GM12878 (cell line): ENCODE data around the gene IFNLR1. TPM values are rescaled to one million over a fixed set of nuclear protein-coding genes. Genes with fewer than 3 reads are reported as not detected.

Experiments
- ASH2L ChIP-seq: fragments of 300-600, 200-600 bp; sonication (generic); IDR thresholded peaks from 2 replicates; pipeline ENCODE4 v1.6.1; 2017; ENCODE audit warnings: low read depth, mild to moderate bottlenecking, borderline replicate concordance
- BHLHE40 ChIP-seq, 2 experiments: fragments of 450-650 bp in 1 of 2; IDR thresholded peaks; 2 replicates each; pipeline ENCODE4 v1.6.1; 2011 to 2017; ENCODE audit warnings: low read depth in 2 of 2, borderline replicate concordance in 1 of 2, improper control_type of control experiment in 1 of 2, low read length in 1 of 2, mild to moderate bottlenecking in 1 of 2
- CBX3 ChIP-seq: fragments of 200-600 bp; sonication (generic); IDR thresholded peaks from 2 replicates; pipeline ENCODE4 v1.6.1; 2016; ENCODE audit warnings: low read depth, borderline replicate concordance
- CREB1 ChIP-seq: IDR thresholded peaks from 2 replicates; pipeline ENCODE4 v1.6.1; 2012; ENCODE audit warnings: low read depth, mild to moderate bottlenecking, inconsistent platforms
- CREM ChIP-seq: IDR thresholded peaks from 2 replicates; pipeline ENCODE4 v1.6.1; 2014; ENCODE audit warnings: antibody characterized with exemption, low read depth
- ESRRA ChIP-seq: IDR thresholded peaks from 2 replicates; pipeline ENCODE4 v1.6.1; 2012; ENCODE audit warnings: mild to moderate bottlenecking, low read length, improper control_type of control experiment
- FOS ChIP-seq: IDR thresholded peaks from 3 replicates; pipeline ENCODE4 v1.6.1; 2011; ENCODE audit warnings: borderline replicate concordance; ENCODE audit not compliant: insufficient read length; ENCODE audit errors: extremely low read depth
- FOXK2 ChIP-seq: fragments of 450-650 bp; IDR thresholded peaks from 2 replicates; pipeline ENCODE4 v1.6.1; 2017; ENCODE audit warnings: mild to moderate bottlenecking, moderate library complexity
- IKZF1 ChIP-seq: fragments of 450-650 bp; conservative IDR thresholded peaks from 2 replicates; pipeline ENCODE4 v1.6.1; 2017; ENCODE audit warnings: antibody characterized with exemption, mild to moderate bottlenecking
- MEF2B ChIP-seq: fragments of 450-650 bp; IDR thresholded peaks from 2 replicates; pipeline ENCODE4 v1.6.1; 2018; ENCODE audit warnings: mild to moderate bottlenecking, moderate library complexity; ENCODE audit not compliant: partially characterized antibody, poor library complexity, severe bottlenecking
- MLLT1 ChIP-seq: fragments of 450-650 bp; IDR thresholded peaks from 2 replicates; pipeline ENCODE4 v1.6.1; 2016; ENCODE audit warnings: mild to moderate bottlenecking
- MYC ChIP-seq: IDR thresholded peaks from 2 replicates; pipeline ENCODE4 v1.6.1; 2011; ENCODE audit warnings: mild to moderate bottlenecking, low read length, moderate library complexity, inconsistent platforms; ENCODE audit not compliant: insufficient read depth, insufficient replicate concordance, insufficient read length, severe bottlenecking
- NR2C2 ChIP-seq: IDR thresholded peaks from 2 replicates; pipeline ENCODE4 v1.6.1; 2011; ENCODE audit warnings: borderline replicate concordance, low read depth; ENCODE audit not compliant: control insufficient read depth, insufficient read length
- NRF1 ChIP-seq: conservative IDR thresholded peaks from 2 replicates; pipeline ENCODE4 v1.6.1; 2011; ENCODE audit warnings: mild to moderate bottlenecking, low read depth, low read length, improper control_type of control experiment
- PBX3 ChIP-seq: IDR thresholded peaks from 2 replicates; pipeline ENCODE4 v1.6.1; 2011; ENCODE audit warnings: mild to moderate bottlenecking, low read depth, low read length, moderate library complexity; ENCODE audit not compliant: insufficient replicate concordance
- POLR2AphosphoS2 ChIP-seq: IDR thresholded peaks from 2 replicates; pipeline ENCODE4 v1.6.1; 2011; ENCODE audit warnings: low read depth, mild to moderate bottlenecking, low read length, improper control_type of control experiment, moderate library complexity
- RFX5 ChIP-seq: IDR thresholded peaks from 2 replicates; pipeline ENCODE4 v1.6.1; 2011; ENCODE audit warnings: low read depth, low read length, improper control_type of control experiment
- SIN3A ChIP-seq: IDR thresholded peaks from 2 replicates; pipeline ENCODE4 v1.6.1; 2012; ENCODE audit warnings: low read depth, low read length, improper control_type of control experiment
- SIX5 ChIP-seq: IDR thresholded peaks from 2 replicates; pipeline ENCODE4 v1.6.1; 2011; ENCODE audit warnings: mild to moderate bottlenecking, low read depth, low read length, moderate library complexity; ENCODE audit not compliant: severe bottlenecking
- SREBF2 ChIP-seq: IDR thresholded peaks from 2 replicates; pipeline ENCODE4 v1.6.1; 2012; ENCODE audit warnings: mild to moderate bottlenecking, low read length
- SRF ChIP-seq, 2 experiments: IDR thresholded peaks; 2 replicates each; pipeline ENCODE4 v1.6.1; 2011; ENCODE audit warnings: low read depth in 2 of 2, low read length in 2 of 2, mild to moderate bottlenecking in 1 of 2, moderate library complexity in 1 of 2
- STAT1 ChIP-seq: fragments of 450-650 bp; conservative IDR thresholded peaks from 2 replicates; pipeline ENCODE4 v1.6.1; 2014; ENCODE audit warnings: antibody characterized with exemption, mild to moderate bottlenecking
- TARDBP ChIP-seq: IDR thresholded peaks from 2 replicates; pipeline ENCODE4 v1.6.1; 2016; ENCODE audit warnings: borderline replicate concordance
- polyA plus RNA-seq, 11 experiments: library from polyadenylated mRNA; depleted of rRNA in 4 of 11; unstranded in 6 of 11; stranded (reverse) in 5 of 11; fragments of >200 nt; fragmentation: Nextera tagmentation in 4 of 11; fragmentation: Illumina TruSeq in 1 of 11; extraction: Ambion mirVana in 4 of 11; extraction: Trizol in 1 of 11; gene quantifications; 1 replicate in 1 of 11; 2 replicates in 10 of 11; pipeline versions ENCODE4 v1.2.1 to v1.2.3, GENCODE V29; 2011 to 2016; ENCODE audit warnings: inconsistent platforms in 2 of 11, missing spikeins in 2 of 11, low read depth in 1 of 11
- total RNA-seq, 4 experiments: library from RNA; depleted of rRNA in 3 of 4; stranded (reverse); fragments of >200 nt in 3 of 4; fragmentation: Illumina TruSeq in 1 of 4; extraction: Trizol in 1 of 4; gene quantifications; 2 replicates each; pipeline versions ENCODE4 v1.2.1 to v1.2.3, GENCODE V29; 2013 to 2021
- TF ChIP-seq, protein P1 (sequence below): IDR thresholded peaks from 2 replicates; pipeline ENCODE4 v1.6.1; 2011; ENCODE audit warnings: borderline replicate concordance, low read depth, mild to moderate bottlenecking, moderate library complexity, mixed read lengths, low read length; ENCODE audit not compliant: insufficient read depth; ENCODE audit errors: extremely low read length

The IFNLR1 gene
- total and polyA plus RNA-seq, 10 of the 15 experiments (the other 5 are each of a cell fraction or from before 2014, with no cell fraction given) = 0.31 to 5.6 (median 3.9) TPM

DNA sequence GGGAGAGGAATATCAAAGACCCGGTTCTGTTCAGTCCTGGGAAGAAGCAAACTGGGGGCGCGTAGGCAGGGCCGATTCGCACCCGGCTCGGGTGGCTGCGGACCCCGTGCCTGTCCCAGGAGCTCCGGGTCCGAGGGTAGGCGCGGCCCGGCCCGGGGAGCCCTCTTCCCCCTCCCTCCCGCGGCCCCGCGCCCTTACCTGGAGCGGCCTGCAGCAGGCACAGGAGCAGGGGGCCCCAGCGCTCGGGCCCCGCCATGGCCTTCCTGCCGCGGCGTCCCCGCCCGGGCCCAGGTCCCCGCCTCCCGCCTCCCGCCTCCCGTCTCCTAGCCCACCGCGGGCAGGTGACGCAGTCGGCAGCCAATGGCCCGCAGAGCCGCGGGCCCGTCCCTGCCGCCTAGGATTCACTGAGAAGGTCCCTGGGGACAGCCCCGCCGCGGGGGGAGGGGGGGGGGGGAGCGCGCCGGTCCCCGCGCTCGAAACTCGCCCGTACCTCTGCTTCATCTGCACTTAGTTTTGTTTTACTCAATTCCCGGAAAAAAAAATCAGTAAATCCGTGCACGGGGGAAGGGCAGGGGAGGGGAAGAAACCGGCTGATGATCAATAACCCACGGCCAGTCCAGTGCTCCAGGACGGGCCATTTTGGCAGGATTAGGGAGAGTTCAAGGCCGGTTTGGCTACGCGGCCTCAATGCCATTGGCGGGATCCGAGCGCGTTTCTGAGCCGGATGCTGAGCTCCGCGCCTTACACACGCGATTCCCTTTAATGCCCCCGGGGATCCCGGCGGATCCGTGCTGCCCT, at the start of gene IFNLR1 (continued):
- no peak for TF ChIP-seq MLLT1
- TF ChIP-seq BHLHE40 (IDR thresholded peaks at IDR 0.05; ENCODE audit: borderline replicate concordance in 1 of 2, low read depth in 2 of 2, low read length in 1 of 2) = peak in 1 of 2 experiments; percentile 59; a peak in 1 of 4 replicates
- no peak for TF ChIP-seq CREB1
- TF ChIP-seq CREM = peak; percentile 34; the same call in 1 of the 2 replicates
- TF ChIP-seq CBX3 = no peak
- TF ChIP-seq RFX5 = no peak
- TF ChIP-seq FOXK2 = no peak
- TF ChIP-seq MYC = no peak
- no peak for TF ChIP-seq PBX3
- TF ChIP-seq SIX5 = no peak
- TF ChIP-seq POLR2AphosphoS2 = no peak
- TF ChIP-seq SRF (IDR thresholded peaks at IDR 0.05; ENCODE audit: low read depth in 2 of 2, low read length in 2 of 2) = no peak
- no peak for TF ChIP-seq SREBF2
- no peak for TF ChIP-seq NR2C2
- TF ChIP-seq, protein P1, sequence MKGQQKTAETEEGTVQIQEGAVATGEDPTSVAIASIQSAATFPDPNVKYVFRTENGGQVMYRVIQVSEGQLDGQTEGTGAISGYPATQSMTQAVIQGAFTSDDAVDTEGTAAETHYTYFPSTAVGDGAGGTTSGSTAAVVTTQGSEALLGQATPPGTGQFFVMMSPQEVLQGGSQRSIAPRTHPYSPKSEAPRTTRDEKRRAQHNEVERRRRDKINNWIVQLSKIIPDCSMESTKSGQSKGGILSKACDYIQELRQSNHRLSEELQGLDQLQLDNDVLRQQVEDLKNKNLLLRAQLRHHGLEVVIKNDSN = peak; percentile 34
- no peak for TF ChIP-seq FOS
- TF ChIP-seq TARDBP = no peak; the same call in 1 of the 2 replicates
- TF ChIP-seq SIN3A = no peak
- peak; percentile 96 for TF ChIP-seq MEF2B
- TF ChIP-seq ESRRA = no peak
- TF ChIP-seq STAT1 = no peak
- TF ChIP-seq ASH2L = no peak
- 0 out of 2 replicates have a peak, but pooled peaks have one; percentile 62 for TF ChIP-seq IKZF1
- TF ChIP-seq NRF1 = no peak
